HK-2 (cell line): ENCODE data around the gene APLP1.
"Not testable (repeated sequence)": the region's sequence is repeated elsewhere in the genome, so short reads cannot be mapped to it uniquely, and the experiment has no call there.

Source experiments
- DNase-seq: peaks from one replicate; pipeline ENCODE4 v3.0.0-alpha.2; 2018; ENCODE audit not compliant: unreplicated experiment

Gene APLP1

GRCh38 chr19:35852029-35852780, 16.2 kb upstream of the APLP1 start, which contains the start of gene NPHS1:
Gene NPHS1 (minus strand): TSS chr19:35852504. CDS start chr19:35851837, 667 bp downstream.
- no peak for DNase-seq

DNA sequence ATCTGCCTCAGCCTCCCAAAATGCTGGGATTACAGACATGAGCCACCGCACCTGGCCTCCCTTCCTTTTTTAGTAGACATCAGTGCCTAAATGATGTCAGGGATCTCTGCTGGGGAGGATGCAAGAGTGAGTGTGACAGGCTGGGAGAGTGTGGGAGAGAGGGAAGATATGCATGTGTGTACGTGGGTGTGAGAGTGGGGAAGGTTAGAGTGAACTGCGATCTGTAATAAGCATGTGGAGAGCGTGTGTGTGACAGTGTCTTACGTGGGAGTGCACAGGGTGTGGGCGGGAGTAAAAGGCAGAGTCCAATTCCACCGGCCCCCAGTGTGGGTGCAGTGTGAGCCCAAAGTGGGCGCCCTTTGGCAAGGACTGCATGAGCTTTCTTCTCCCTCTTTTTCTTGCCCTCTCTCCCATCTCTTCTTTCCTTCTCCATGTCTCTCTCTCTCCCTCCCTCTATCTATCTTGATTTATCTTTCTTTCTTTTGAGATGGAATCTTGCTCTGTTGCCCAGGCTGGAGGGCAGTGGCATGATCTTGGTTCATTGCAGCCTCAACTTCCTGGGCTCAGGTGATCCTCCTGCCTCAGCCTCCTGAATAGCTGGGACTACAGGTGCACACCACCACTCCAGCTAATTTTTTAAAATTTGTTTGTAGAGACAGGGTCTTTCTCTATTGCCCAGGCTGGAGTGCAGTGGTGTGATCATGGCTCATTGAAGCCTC, 15.2 kb upstream of the APLP1 start:
- no peak for DNase-seq

DNA sequence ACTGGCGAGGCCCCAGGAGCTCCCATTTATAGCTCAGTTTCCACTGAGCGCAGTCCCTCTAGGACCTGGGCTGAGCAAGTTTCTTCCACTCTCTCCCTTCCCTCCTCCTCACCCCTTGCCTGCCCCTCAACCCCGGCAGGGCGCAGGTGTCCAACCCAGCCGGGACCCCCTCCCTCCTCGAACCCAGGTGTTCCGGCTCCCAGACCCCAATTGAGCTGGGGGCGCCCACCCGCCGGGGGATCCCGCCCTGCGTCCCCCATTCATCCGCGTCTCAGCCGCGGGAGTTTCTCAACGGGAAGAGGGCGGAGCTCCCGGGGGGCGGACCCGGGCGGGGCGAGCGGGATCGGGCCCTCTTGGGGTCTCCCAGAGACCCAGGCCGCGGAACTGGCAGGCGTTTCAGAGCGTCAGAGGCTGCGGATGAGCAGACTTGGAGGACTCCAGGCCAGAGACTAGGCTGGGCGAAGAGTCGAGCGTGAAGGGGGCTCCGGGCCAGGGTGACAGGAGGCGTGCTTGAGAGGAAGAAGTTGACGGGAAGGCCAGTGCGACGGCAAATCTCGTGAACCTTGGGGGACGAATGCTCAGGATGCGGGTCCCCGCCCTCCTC, 11.7 kb upstream of the APLP1 start, which contains the start of gene KIRREL2:
TSS of gene KIRREL2 (plus strand) at position 366 of the 604 bp plus-strand sequence. CDS start at position 575, 209 bp downstream.
- DNase-seq = no peak

DNA sequence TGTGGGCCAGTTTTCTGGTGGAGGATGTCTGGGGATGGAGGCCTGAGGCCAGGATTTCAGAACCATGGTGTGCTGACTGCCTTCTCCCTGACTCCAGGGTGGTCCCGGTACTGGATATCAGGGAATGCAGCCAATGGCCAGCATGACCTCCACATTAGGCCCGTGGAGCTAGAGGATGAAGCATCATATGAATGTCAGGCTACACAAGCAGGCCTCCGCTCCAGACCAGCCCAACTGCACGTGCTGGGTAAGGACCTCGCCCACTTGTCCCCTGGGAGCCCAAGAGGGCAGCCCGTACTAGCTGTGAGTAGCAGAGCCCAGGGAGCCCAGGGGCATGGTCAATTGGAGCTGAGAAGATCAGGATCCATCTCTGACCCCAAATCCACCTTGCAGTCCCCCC, 10.1 kb upstream of the APLP1 start:
- no peak for DNase-seq

DNA sequence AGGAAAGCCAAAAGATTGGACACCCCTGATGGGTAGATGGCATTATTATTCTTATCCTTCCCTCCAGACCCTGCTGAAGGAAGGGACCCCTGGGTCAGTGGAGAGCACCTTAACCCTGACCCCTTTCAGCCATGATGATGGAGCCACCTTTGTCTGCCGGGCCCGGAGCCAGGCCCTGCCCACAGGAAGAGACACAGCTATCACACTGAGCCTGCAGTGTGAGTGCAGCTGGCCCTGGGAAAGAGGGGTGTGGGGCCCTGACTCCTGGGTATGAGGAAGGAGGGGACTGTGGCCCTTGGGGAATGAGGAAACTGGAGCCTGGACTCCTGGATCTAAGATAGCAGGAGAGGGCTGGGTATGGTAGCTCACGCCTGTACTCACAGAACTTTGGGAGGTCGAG, 9.0 kb upstream of the APLP1 start:
- no peak for DNase-seq

DNA sequence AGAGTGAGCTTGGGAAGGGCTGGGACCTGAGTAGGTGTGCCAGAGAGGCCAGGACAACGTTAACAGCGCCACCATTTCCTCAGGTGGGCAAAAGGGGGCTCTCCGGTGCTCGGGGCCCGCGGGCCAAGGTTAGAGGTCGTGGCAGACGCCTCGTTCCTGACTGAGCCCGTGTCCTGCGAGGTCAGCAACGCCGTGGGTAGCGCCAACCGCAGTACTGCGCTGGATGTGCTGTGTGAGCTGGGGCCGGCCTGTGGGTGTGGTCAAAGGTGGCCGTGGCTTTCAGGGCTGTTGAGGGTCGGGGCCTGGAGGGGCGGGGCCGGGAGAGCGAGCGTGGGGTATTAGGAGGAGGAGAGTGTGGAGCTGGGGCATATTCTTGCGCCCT, 7.9 kb upstream of the APLP1 start:
- no peak for DNase-seq

- DNase-seq = no peak
Measured at GRCh38 chr19:35860818-35861639, 7.3 kb upstream of the APLP1 start.

GRCh38 chr19:35861640-35862160, 6.7 kb upstream of the APLP1 start:
- DNase-seq = no peak

DNA sequence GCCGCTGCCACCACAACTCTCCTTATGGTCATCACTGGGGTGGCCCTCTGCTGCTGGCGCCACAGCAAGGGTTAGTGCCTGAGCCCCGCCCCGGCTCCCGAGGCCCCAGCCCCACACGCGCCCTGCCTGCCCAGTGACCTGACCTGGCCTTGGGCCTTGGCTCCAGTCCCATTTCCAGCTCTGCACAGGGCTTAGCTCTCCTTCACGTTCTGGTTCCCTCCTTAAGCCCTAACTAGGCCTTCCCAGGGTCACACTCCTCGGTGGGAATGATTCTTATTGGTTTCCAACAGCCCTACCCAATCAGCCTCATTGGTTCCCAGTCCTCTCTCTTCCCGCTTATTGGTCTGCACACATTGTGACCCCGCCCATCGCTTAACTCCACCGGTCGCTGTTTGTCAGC, 5.8 kb upstream of the APLP1 start:
- no peak for DNase-seq

- DNase-seq = no peak
Measured at GRCh38 chr19:35863018-35863417, 5.4 kb upstream of the APLP1 start.

GRCh38 chr19:35868823-35869326, 501 bp downstream of the APLP1 start:
- DNase-seq = no peak

- DNase-seq = peak; percentile 58
Measured at GRCh38 chr19:35869327-35870123, 1.2 kb downstream of the APLP1 start.

DNA sequence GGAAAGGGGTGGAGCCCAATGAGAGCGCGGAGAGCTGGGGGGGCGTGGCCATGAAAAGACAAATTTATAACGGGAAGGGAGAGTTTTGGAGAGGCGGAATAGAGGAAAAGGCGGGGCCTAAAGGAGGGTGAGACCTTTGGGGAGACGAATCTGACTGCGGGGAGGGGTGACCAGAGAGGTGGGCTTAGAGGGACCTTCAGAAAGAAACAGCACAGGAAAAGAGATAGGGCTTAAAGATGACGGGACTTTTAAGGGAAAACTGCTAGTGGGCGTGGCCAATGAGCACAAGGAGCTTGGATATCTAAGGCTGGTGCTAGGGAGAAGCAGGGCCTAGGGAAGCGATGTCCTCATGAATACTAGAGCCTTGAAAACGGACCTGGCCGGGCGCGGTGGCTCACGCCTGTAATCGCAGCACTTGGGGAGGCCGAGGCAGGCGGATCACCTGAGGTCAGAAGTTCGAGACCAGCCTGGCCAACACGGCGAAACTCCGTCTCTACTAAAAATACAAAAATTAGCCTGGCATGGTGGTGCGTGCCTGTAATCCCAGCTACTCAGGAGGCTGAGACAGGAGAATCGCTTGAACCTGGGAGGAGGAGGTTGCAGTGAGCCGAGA, 1.9 kb downstream of the APLP1 start:
- DNase-seq = not testable (repeated sequence)

GRCh38 chr19:35870798-35871197, 2.4 kb downstream of the APLP1 start:
- no peak for DNase-seq

DNA sequence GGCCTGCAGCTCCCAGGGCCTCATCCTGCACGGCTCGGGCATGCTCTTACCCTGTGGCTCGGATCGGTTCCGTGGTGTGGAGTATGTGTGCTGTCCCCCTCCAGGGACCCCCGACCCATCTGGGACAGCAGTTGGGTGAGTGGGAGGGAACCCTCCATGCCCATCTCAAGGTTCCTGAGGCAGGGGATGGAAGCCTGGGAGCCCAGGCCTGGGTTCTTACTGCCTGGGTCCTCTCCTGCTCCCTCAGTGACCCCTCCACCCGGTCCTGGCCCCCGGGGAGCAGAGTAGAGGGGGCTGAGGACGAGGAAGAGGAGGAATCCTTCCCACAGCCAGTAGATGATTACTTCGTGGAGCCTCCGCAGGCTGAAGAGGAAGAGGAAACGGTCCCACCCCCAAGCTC, 3.2 kb downstream of the APLP1 start:
- DNase-seq = no peak

- DNase-seq = no peak
Measured at GRCh38 chr19:35872180-35872579, 3.8 kb downstream of the APLP1 start.

- no peak for DNase-seq
Measured at GRCh38 chr19:35874392-35874930, 6.1 kb downstream of the APLP1 start.

DNA sequence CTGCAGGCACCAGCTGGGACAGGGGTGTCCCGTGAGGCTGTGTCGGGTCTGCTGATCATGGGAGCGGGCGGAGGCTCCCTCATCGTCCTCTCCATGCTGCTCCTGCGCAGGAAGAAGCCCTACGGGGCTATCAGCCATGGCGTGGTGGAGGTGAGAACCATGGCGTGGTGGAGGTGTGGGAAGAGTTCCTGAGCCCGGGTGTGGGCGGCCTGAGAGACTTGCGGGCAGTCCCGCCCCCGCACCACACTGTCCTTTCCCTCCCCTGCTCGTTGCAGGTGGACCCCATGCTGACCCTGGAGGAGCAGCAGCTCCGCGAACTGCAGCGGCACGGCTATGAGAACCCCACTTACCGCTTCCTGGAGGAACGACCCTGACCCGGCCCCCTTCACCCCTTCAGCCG, 10.7 kb downstream of the APLP1 start:
- DNase-seq = no peak

DNA sequence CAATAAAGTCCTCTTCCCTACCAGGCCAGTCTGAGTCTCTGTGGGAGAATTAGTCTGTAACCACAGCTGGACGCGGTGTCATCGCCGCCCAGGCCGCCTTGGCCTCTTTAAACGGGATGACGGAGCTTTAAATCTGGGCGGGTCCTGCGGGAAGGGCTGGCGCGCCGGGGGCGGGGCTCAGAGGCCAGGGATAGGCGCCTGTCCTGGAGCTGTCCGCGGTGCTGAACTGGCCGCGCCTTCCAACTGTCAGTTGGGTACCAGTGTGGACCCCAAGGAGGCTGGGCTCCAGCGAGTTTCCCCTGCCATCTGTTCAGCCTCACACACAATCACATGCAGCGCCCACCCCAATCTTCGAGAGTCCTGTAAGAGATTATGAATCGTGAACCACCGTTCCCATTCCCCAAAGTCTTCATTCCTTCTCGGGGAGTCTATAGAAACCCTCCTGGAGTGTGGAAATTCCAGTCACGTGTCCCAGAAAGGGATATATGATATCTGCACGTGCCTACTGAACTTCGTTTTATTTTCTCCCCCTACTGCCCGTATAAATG, 11.5 kb downstream of the APLP1 start:
- DNase-seq = peak; percentile 92
